Mucosa of stomach (tissue), 1 donor: ENCODE data around the gene HIVEP2.

ENCODE experiments used
- H3K27me3 ChIP-seq: one replicate; pipeline ENCODE4 v1.7.0; 2013; ENCODE audit warnings: mild to moderate bottlenecking, low read length; ENCODE audit not compliant: control insufficient read depth, insufficient read depth
- H3K36me3 ChIP-seq: one replicate; pipeline ENCODE4 v1.7.0; 2013; ENCODE audit warnings: low read length; ENCODE audit not compliant: control insufficient read depth, insufficient read depth
- H3K4me1 ChIP-seq: one replicate; pipeline ENCODE4 v1.7.0; 2013; ENCODE audit warnings: mild to moderate bottlenecking, low read length; ENCODE audit not compliant: control insufficient read depth, insufficient read depth
- H3K4me3 ChIP-seq: one replicate; pipeline ENCODE4 v1.7.0; 2013; ENCODE audit warnings: low read length
- H3K9ac ChIP-seq: one replicate; pipeline ENCODE4 v1.7.0; 2013; ENCODE audit warnings: mild to moderate bottlenecking, low read length, moderate library complexity
- H3K9me3 ChIP-seq: one replicate; pipeline ENCODE4 v1.7.0; 2013; ENCODE audit warnings: mild to moderate bottlenecking, low read length, moderate library complexity; ENCODE audit not compliant: control insufficient read depth
- donor health status: Pancreatic carcinoma.

Gene HIVEP2

GRCh38 chr6:142911430-142911829 lies 33.5 kb downstream of the HIVEP2 start:
- Histone ChIP-seq H3K4me1 (no peaks in the 10 kb centered on the region), H3K9me3 (no peaks in the 10 kb centered on the region), H3K4me3 (no peak overlapping the region), H3K9ac (no peak overlapping the region), H3K27me3 (no peaks in the 10 kb centered on the region), H3K36me3 (no peaks in the 10 kb centered on the region)

- no peaks in the 10 kb centered on the region for H3K4me1 ChIP-seq
- no peaks in the 10 kb centered on the region for H3K9me3 ChIP-seq
- H3K9ac ChIP-seq: no peak overlapping the region
- H3K36me3 ChIP-seq: no peaks in the 10 kb centered on the region
- no peaks in the 10 kb centered on the region for H3K27me3 ChIP-seq
- H3K4me3 ChIP-seq: no peak overlapping the region
Measured at GRCh38 chr6:142909686-142910085, 35.3 kb downstream of the HIVEP2 start.

- Histone ChIP-seq H3K9me3 (no peaks in the 10 kb centered on the region), H3K36me3 (no peaks in the 10 kb centered on the region), H3K4me3 (no peak overlapping the region)
Measured at GRCh38 chr6:142908235-142908634, 36.7 kb downstream of the HIVEP2 start.

GRCh38 chr6:142907544-142907943 lies 37.4 kb downstream of the HIVEP2 start:
- Histone ChIP-seq H3K27me3 (no peaks in the 10 kb centered on the region), H3K4me3 (no peak overlapping the region), H3K9ac (no peak overlapping the region), H3K36me3 (no peaks in the 10 kb centered on the region), H3K4me1 (peaks cover 7% of the 10 kb centered on the region), H3K9me3 (no peaks in the 10 kb centered on the region)

More at GRCh38 chr6:142908235-142908634, 36.7 kb downstream of the HIVEP2 start:
- no peak overlapping the region for H3K9ac ChIP-seq
- no peaks in the 10 kb centered on the region for H3K27me3 ChIP-seq
- H3K4me1 ChIP-seq: no peaks in the 10 kb centered on the region

- Histone ChIP-seq H3K27me3 (no peaks in the 10 kb centered on the region), H3K4me1 (peaks cover 12% of the 10 kb centered on the region), H3K4me3 (no peak overlapping the region), H3K9me3 (no peaks in the 10 kb centered on the region), H3K9ac (no peak overlapping the region), H3K36me3 (no peaks in the 10 kb centered on the region)
Measured at GRCh38 chr6:142906945-142907470, 38.0 kb downstream of the HIVEP2 start.

GRCh38 chr6:142903812-142904211 lies 41.2 kb downstream of the HIVEP2 start:
- Histone ChIP-seq H3K9ac (no peak overlapping the region), H3K4me3 (no peak overlapping the region), H3K36me3 (no peaks in the 10 kb centered on the region), H3K27me3 (peaks cover 7% of the 10 kb centered on the region), H3K4me1 (peaks cover 30% of the 10 kb centered on the region), H3K9me3 (no peaks in the 10 kb centered on the region)

GRCh38 chr6:142902636-142903053 lies 42.3 kb downstream of the HIVEP2 start:
- no peak overlapping the region for H3K4me3 ChIP-seq
- H3K9ac ChIP-seq: no peak overlapping the region
- H3K9me3 ChIP-seq: no peaks in the 10 kb centered on the region
- no peaks in the 10 kb centered on the region for H3K36me3 ChIP-seq
- peaks cover 7% of the 10 kb centered on the region for H3K27me3 ChIP-seq
- peaks cover 30% of the 10 kb centered on the region for H3K4me1 ChIP-seq

GRCh38 chr6:142901611-142902010 lies 43.4 kb downstream of the HIVEP2 start:
- Histone ChIP-seq H3K9ac (no peak overlapping the region), H3K9me3 (no peaks in the 10 kb centered on the region), H3K36me3 (no peaks in the 10 kb centered on the region), H3K4me1 (peaks cover 30% of the 10 kb centered on the region), H3K27me3 (peaks cover 7% of the 10 kb centered on the region), H3K4me3 (no peak overlapping the region)

- Histone ChIP-seq H3K4me3 (no peak overlapping the region), H3K27me3 (peaks cover 7% of the 10 kb centered on the region), H3K4me1 (peaks cover 30% of the 10 kb centered on the region), H3K36me3 (no peaks in the 10 kb centered on the region), H3K9me3 (no peaks in the 10 kb centered on the region), H3K9ac (no peak overlapping the region)
Measured at GRCh38 chr6:142900227-142900971, 44.6 kb downstream of the HIVEP2 start.

GRCh38 chr6:142898927-142899895 lies 45.8 kb downstream of the HIVEP2 start:
- Histone ChIP-seq H3K27me3 (peaks cover 7% of the 10 kb centered on the region), H3K36me3 (no peaks in the 10 kb centered on the region), H3K9ac (no peak overlapping the region), H3K4me1 (peaks cover 30% of the 10 kb centered on the region), H3K4me3 (no peak overlapping the region), H3K9me3 (no peaks in the 10 kb centered on the region)

- Histone ChIP-seq H3K9ac (no peak overlapping the region), H3K4me1 (peaks cover 25% of the 10 kb centered on the region), H3K9me3 (no peaks in the 10 kb centered on the region), H3K27me3 (peaks cover 7% of the 10 kb centered on the region), H3K4me3 (no peak overlapping the region), H3K36me3 (no peaks in the 10 kb centered on the region)
Measured at GRCh38 chr6:142897659-142898058, 47.3 kb downstream of the HIVEP2 start.

- Histone ChIP-seq H3K4me3 (no peak overlapping the region), H3K27me3 (peaks cover 7% of the 10 kb centered on the region), H3K9ac (no peak overlapping the region), H3K4me1 (peaks cover 16% of the 10 kb centered on the region), H3K36me3 (no peaks in the 10 kb centered on the region), H3K9me3 (no peaks in the 10 kb centered on the region)
Measured at GRCh38 chr6:142896732-142897131, 48.2 kb downstream of the HIVEP2 start.
